ENCODE data around the gene IL1RAPL1.

The IL1RAPL1 gene

GRCh38 chrX:29662101-29662500, 1074.9 kb downstream of the IL1RAPL1 start:
- TF ChIP-seq POLR2A (IDR thresholded peaks at IDR 0.05; ENCODE audit: extremely low read depth, insufficient read length): no peak
- no peak for TF ChIP-seq MYC (IDR thresholded peaks at IDR 0.05; ENCODE audit: low read depth, low read length)
- TF ChIP-seq MAX (IDR thresholded peaks at IDR 0.05; ENCODE audit: low read depth, low read length): no peak
- TF ChIP-seq CTCF (IDR thresholded peaks at IDR 0.05; ENCODE audit: low read depth, low read length): no peak
- no peak overlapping the region for H3K4me3 ChIP-seq (ENCODE audit: low read depth, low read length)
- no peak for DNase-seq (ENCODE audit: low read depth)

- peak; percentile 2 for DNase-seq (ENCODE audit: low read depth)
- no peak overlapping the region for H3K4me3 ChIP-seq (ENCODE audit: low read depth, low read length)
- TF ChIP-seq CTCF (IDR thresholded peaks at IDR 0.05; ENCODE audit: low read depth, low read length): no peak
- TF ChIP-seq MYC (IDR thresholded peaks at IDR 0.05; ENCODE audit: low read depth, low read length): no peak
- no peak for TF ChIP-seq MAX (IDR thresholded peaks at IDR 0.05; ENCODE audit: low read depth, low read length)
- TF ChIP-seq POLR2A (IDR thresholded peaks at IDR 0.05; ENCODE audit: extremely low read depth, insufficient read length): no peak
Observed at GRCh38 chrX:29662759-29663503, 1075.7 kb downstream of the IL1RAPL1 start.

GRCh38 chrX:29665532-29665931, 1078.3 kb downstream of the IL1RAPL1 start:
- TF ChIP-seq POLR2A (IDR thresholded peaks at IDR 0.05; ENCODE audit: extremely low read depth, insufficient read length) (no peak), MYC (IDR thresholded peaks at IDR 0.05; ENCODE audit: low read depth, low read length) (no peak), MAX (IDR thresholded peaks at IDR 0.05; ENCODE audit: low read depth, low read length) (no peak), CTCF (IDR thresholded peaks at IDR 0.05; ENCODE audit: low read depth, low read length) (no peak)
- H3K4me3 ChIP-seq (ENCODE audit: low read depth, low read length): no peak overlapping the region
- DNase-seq (ENCODE audit: low read depth): no peak

GRCh38 chrX:29666366-29666765, 1079.1 kb downstream of the IL1RAPL1 start:
- no peak overlapping the region for H3K4me3 ChIP-seq (ENCODE audit: low read depth, low read length)
- DNase-seq (ENCODE audit: low read depth): no peak
- TF ChIP-seq MAX (IDR thresholded peaks at IDR 0.05; ENCODE audit: low read depth, low read length) (no peak), MYC (IDR thresholded peaks at IDR 0.05; ENCODE audit: low read depth, low read length) (no peak), CTCF (IDR thresholded peaks at IDR 0.05; ENCODE audit: low read depth, low read length) (no peak), POLR2A (IDR thresholded peaks at IDR 0.05; ENCODE audit: extremely low read depth, insufficient read length) (no peak)

GRCh38 chrX:29671421-29671820, 1084.2 kb downstream of the IL1RAPL1 start:
- H3K4me3 ChIP-seq (ENCODE audit: low read depth, low read length): no peak overlapping the region
- TF ChIP-seq POLR2A (IDR thresholded peaks at IDR 0.05; ENCODE audit: extremely low read depth, insufficient read length) (no peak), MYC (IDR thresholded peaks at IDR 0.05; ENCODE audit: low read depth, low read length) (no peak), CTCF (IDR thresholded peaks at IDR 0.05; ENCODE audit: low read depth, low read length) (no peak), MAX (IDR thresholded peaks at IDR 0.05; ENCODE audit: low read depth, low read length) (no peak)
- no peak for DNase-seq (ENCODE audit: low read depth)

All from NB4 (cell line).